HFFc6 (cell line): ENCODE results near the gene SLC22A23. TPM values are rescaled to one million over a fixed set of nuclear protein-coding genes. Genes with fewer than 3 reads are reported as not detected.

Experiments
- DNase-seq: peaks from one replicate; pipeline ENCODE4 v3.0.0-alpha.2; 2018
- H3K27ac Mint-ChIP-seq: 2 replicates; pipeline ENCODE4 v1.8.0; 2020; ENCODE audit warnings: mild to moderate bottlenecking, mixed read lengths
- H3K27me3 Mint-ChIP-seq: 2 replicates; pipeline ENCODE4 v1.8.0; 2021; ENCODE audit warnings: mild to moderate bottlenecking, moderate library complexity, mixed read lengths; ENCODE audit not compliant: insufficient read depth
- H3K36me3 Mint-ChIP-seq: 2 replicates; pipeline ENCODE4 v1.8.0; 2021; ENCODE audit warnings: low read depth, mixed read lengths
- H3K4me1 Mint-ChIP-seq: 2 replicates; pipeline ENCODE4 v1.8.0; 2020; ENCODE audit warnings: low read depth, mixed read lengths
- H3K4me3 Mint-ChIP-seq: 2 replicates; pipeline ENCODE4 v1.8.0; 2020; ENCODE audit warnings: mild to moderate bottlenecking, moderate library complexity, mixed read lengths
- H3K9me3 Mint-ChIP-seq: 2 replicates; pipeline ENCODE4 v1.8.0; 2020; ENCODE audit warnings: mild to moderate bottlenecking, mixed read lengths
- total RNA-seq, 6 experiments: library from RNA; stranded (reverse); fragmentation: NEBNext Ultra II Directional; extraction: Animal tissue kit (Norgen Biotek cat#: 25700); gene quantifications; 2 replicates in 1 of 6; 3 replicates in 5 of 6; pipeline ENCODE4 v1.2.3, GENCODE V29; 2021
- TF ChIP-seq, protein P1 (sequence below): fragments of 200-600 bp; sonication (generic); IDR thresholded peaks from 2 replicates; pipeline ENCODE4 v1.5.0; 2021; ENCODE audit warnings: antibody characterized with exemption, mild to moderate bottlenecking

SLC22A23 gene
- total RNA-seq, 6 experiments from 2014 or later = 0.10 to 0.55 (median 0.21) TPM

DNA sequence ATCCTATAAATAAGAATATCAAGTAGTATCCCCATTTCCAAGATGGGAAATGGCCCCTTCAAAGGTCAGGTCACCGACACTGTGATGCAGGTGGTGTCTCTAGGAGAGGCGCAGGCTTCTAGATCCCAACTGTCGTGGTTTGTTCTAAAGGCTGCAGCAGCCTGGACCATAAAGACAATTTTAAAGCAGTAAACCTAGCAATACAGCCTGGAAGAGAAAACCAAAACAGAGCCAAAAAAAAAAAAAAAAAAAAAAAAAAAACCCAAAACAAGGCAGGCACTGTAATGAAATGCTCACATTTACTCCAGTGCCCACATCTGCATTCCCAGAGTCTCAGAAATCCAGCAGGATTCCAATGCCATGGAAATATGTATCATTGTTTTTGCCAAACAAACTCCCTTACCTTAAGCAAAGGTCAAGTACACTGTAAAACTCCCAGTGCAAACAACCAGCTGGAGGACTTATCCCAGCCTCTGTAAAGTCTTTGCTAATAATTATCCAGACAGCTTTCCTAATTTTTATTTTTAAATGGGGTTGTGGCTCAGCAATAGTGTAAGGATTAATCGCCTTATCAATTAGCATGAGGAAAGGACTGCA is 99.9 kb downstream of the SLC22A23 start:
- Mint-ChIP-seq H3K27ac (no peak overlapping the region; the same call in 1 of the 2 replicates), H3K36me3 (no peaks in the 10 kb centered on the region), H3K27me3 (peaks cover 39% of the 10 kb centered on the region), H3K4me1 (peaks cover 14% of the 10 kb centered on the region), H3K4me3 (peak overlapping the region; percentile 80), H3K9me3 (no peaks in the 10 kb centered on the region)
- TF ChIP-seq, protein P1, sequence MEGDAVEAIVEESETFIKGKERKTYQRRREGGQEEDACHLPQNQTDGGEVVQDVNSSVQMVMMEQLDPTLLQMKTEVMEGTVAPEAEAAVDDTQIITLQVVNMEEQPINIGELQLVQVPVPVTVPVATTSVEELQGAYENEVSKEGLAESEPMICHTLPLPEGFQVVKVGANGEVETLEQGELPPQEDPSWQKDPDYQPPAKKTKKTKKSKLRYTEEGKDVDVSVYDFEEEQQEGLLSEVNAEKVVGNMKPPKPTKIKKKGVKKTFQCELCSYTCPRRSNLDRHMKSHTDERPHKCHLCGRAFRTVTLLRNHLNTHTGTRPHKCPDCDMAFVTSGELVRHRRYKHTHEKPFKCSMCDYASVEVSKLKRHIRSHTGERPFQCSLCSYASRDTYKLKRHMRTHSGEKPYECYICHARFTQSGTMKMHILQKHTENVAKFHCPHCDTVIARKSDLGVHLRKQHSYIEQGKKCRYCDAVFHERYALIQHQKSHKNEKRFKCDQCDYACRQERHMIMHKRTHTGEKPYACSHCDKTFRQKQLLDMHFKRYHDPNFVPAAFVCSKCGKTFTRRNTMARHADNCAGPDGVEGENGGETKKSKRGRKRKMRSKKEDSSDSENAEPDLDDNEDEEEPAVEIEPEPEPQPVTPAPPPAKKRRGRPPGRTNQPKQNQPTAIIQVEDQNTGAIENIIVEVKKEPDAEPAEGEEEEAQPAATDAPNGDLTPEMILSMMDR = no peak
- DNase-seq = no peak

DNA sequence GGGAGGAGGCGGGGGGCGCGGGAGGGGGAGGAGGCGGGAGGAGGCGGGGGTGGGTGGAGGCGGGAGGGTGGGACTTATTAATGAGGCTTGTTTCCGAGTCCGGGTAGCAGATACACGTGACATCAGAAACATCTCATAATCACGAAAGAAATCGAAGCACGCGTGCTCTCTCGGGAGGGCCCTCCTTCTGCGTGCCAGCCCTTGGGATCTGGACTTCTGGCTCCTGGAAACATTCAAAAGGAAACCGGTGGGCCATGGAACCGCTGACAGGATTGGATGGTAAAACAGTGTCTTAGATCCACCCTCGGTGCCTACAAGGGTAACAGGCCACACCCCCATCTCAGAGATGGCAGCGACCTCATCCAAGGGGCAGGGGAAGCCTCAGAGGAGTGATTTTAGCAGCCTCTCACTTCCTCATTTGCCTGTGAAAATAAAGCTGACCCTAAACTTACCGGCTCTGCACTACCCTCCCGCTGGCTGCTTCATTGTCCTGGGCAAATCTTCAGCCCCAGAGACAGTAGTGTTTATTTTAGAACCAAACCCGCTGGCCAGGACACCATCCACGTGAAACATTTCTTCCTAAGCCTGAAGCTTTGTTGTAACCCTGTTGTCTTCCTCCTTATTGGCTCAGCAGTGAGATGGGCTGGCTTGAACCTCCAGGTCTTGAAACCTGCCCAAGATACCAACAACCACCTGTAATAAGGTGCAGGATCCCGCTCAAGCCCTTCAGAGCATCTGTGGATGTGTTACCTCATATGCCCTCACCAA is 100.6 kb downstream of the SLC22A23 start:
- H3K27me3 Mint-ChIP-seq = peaks cover 41% of the 10 kb centered on the region
- TF ChIP-seq, protein P1 = no peak
- no peak overlapping the region; the same call in 1 of the 2 replicates for H3K27ac Mint-ChIP-seq
- peaks cover 14% of the 10 kb centered on the region for H3K4me1 Mint-ChIP-seq
- H3K9me3 Mint-ChIP-seq = no peaks in the 10 kb centered on the region
- peak; percentile 5 for DNase-seq
- no peaks in the 10 kb centered on the region for H3K36me3 Mint-ChIP-seq
- peak overlapping the region; percentile 80 for H3K4me3 Mint-ChIP-seq

DNA sequence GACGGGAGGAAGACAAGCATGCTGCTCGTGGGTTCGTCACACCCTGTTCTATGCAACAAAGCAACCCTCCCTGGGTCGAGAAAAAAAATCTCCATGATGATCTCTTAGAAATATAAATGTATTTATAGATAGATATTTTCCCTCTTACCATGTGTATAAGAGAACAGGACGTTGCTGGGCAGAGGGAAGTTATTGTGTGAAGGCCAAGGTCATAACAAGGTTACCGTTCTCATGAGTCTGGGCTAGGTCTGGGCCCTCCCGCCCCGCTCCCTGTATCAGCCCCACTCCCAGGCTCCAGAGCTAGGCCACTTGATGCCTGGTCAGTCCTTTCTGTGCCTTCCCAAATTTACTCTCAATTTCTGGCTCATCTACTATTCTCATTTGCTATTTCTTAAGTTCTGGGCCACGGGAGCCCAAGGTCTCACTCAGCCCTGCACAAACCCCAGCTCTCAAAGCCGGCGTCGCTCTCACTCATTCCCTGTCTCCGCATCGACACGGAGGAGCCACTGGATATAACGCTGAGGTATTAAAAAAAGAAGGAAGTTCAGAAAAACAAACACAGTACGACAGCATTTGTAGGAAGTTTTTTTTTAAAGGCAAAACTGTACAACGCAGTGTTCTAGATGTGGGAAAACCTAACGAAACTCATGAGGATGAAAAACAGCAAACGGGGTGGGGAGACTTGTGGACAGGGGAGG is 101.3 kb downstream of the SLC22A23 start:
- H3K9me3 Mint-ChIP-seq = no peaks in the 10 kb centered on the region
- peaks cover 44% of the 10 kb centered on the region for H3K27me3 Mint-ChIP-seq
- DNase-seq = no peak

DNA sequence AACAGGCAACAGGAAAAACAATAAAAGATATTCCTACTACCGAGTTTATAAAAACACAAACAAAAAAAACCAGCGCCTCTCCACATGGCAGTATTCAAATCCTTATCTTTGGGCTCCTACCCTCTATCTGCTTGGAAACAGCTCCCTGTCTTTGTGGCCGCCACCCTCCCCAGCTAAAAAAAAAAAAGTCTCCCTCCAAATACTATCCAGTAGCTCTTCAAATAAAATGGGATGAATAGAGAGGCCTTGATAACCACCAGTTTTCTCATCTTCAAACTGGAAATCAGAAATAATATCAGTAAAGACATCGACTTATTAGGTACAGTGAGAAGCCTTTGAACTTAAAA is 101.9 kb downstream of the SLC22A23 start:
- no peaks in the 10 kb centered on the region for H3K36me3 Mint-ChIP-seq
- H3K9me3 Mint-ChIP-seq = no peaks in the 10 kb centered on the region
- H3K27ac Mint-ChIP-seq = no peak overlapping the region
- no peak for DNase-seq
- H3K27me3 Mint-ChIP-seq = peaks cover 43% of the 10 kb centered on the region
- H3K4me1 Mint-ChIP-seq = peaks cover 14% of the 10 kb centered on the region
- H3K4me3 Mint-ChIP-seq = no peak overlapping the region
- TF ChIP-seq, protein P1 = no peak

More for the DNA sequence above, 101.3 kb downstream of the SLC22A23 start:
- no peak overlapping the region; the same call in 1 of the 2 replicates for H3K27ac Mint-ChIP-seq
- peaks cover 14% of the 10 kb centered on the region for H3K4me1 Mint-ChIP-seq
- peak overlapping the region; percentile 80 for H3K4me3 Mint-ChIP-seq
- TF ChIP-seq, protein P1 = no peak
- no peaks in the 10 kb centered on the region for H3K36me3 Mint-ChIP-seq

DNA sequence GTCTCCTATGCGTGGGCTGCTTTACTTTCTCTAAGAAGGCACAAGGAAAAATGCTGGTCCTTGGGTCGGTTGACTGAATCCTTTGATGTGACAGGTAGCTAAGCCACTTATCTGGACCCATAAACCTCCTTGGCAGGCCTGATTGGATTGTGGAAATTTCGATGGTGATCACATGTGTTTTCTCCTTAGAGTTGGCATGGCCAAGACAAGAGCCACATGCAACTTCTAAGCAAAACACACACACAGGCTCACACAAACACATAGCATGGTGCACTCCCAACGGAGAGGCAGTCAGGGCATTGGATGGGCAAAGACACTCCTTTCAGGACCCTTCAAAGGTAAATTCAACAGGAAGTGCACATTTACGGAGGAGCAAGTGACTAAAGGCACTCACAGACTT is 102.9 kb downstream of the SLC22A23 start:
- no peaks in the 10 kb centered on the region for H3K9me3 Mint-ChIP-seq
- TF ChIP-seq, protein P1 = no peak
- H3K36me3 Mint-ChIP-seq = no peaks in the 10 kb centered on the region
- H3K4me3 Mint-ChIP-seq = no peak overlapping the region
- H3K27ac Mint-ChIP-seq = no peak overlapping the region
- peaks cover 41% of the 10 kb centered on the region for H3K27me3 Mint-ChIP-seq
- DNase-seq = no peak
- H3K4me1 Mint-ChIP-seq = peaks cover 8% of the 10 kb centered on the region
